Measurements from ENCODE around the gene ALOX15.
"Not testable (repeated sequence)": the region's sequence is repeated elsewhere in the genome, so short reads cannot be mapped to it uniquely, and the experiment has no call there.

The ALOX15 gene

GRCh38 chr17:4596636-4597380 is 44.7 kb downstream of the ALOX15 start:
- WGBS, 2 experiments: 93 to 95% methylated on average over 36 of the region's 36 CpGs
- Histone ChIP-seq H3K4me1 (ENCODE audit: control insufficient read depth, insufficient read depth, low read length) (peaks cover 30% of the 10 kb centered on the region), H3K36me3 (ENCODE audit: control insufficient read depth, insufficient read depth, low read length) (no peaks in the 10 kb centered on the region), H3K9me3 (ENCODE audit: control insufficient read depth, low read length) (no peaks in the 10 kb centered on the region), H3K27me3 (ENCODE audit: control insufficient read depth, insufficient read depth, low read length, poor library complexity, severe bottlenecking) (no peaks in the 10 kb centered on the region), H3K4me3 (ENCODE audit: insufficient read depth, low read depth, low read length) (no peak overlapping the region), H3K27ac (ENCODE audit: insufficient read depth, low read depth, low read length, poor library complexity, severe bottlenecking) (no peak overlapping the region)

GRCh38 chr17:4595685-4596342 is 45.7 kb downstream of the ALOX15 start:
- H3K36me3 ChIP-seq (ENCODE audit: control insufficient read depth, insufficient read depth, low read length); H3K4me3 ChIP-seq (ENCODE audit: insufficient read depth, low read depth, low read length); H3K27me3 ChIP-seq (ENCODE audit: control insufficient read depth, insufficient read depth, low read length, poor library complexity, severe bottlenecking); H3K9me3 ChIP-seq (ENCODE audit: control insufficient read depth, low read length); H3K27ac ChIP-seq (ENCODE audit: insufficient read depth, low read depth, low read length, poor library complexity, severe bottlenecking): not testable (repeated sequence)
- WGBS, 2 experiments: 95 to 97% methylated on average over 23 of the region's 23 CpGs
- peaks cover 27% of the 10 kb centered on the region for H3K4me1 ChIP-seq (ENCODE audit: control insufficient read depth, insufficient read depth, low read length)

GRCh38 chr17:4594931-4595684 is 46.4 kb downstream of the ALOX15 start:
- Histone ChIP-seq H3K36me3 (ENCODE audit: control insufficient read depth, insufficient read depth, low read length) (no peaks in the 10 kb centered on the region), H3K4me1 (ENCODE audit: control insufficient read depth, insufficient read depth, low read length) (peaks cover 20% of the 10 kb centered on the region), H3K9me3 (ENCODE audit: control insufficient read depth, low read length) (no peaks in the 10 kb centered on the region), H3K27me3 (ENCODE audit: control insufficient read depth, insufficient read depth, low read length, poor library complexity, severe bottlenecking) (no peaks in the 10 kb centered on the region), H3K4me3 (ENCODE audit: insufficient read depth, low read depth, low read length) (no peak overlapping the region), H3K27ac (ENCODE audit: insufficient read depth, low read depth, low read length, poor library complexity, severe bottlenecking) (no peak overlapping the region)
- WGBS, 2 experiments: 56 to 61% methylated on average over 29 of the region's 29 CpGs

GRCh38 chr17:4594406-4594805 is 47.1 kb downstream of the ALOX15 start:
- peaks cover 13% of the 10 kb centered on the region for H3K4me1 ChIP-seq (ENCODE audit: control insufficient read depth, insufficient read depth, low read length)
- no peak overlapping the region for H3K4me3 ChIP-seq (ENCODE audit: insufficient read depth, low read depth, low read length)
- 87 to 89% methylated on average over 7 of the region's 7 CpGs for WGBS, 2 experiments
- H3K27ac ChIP-seq (ENCODE audit: insufficient read depth, low read depth, low read length, poor library complexity, severe bottlenecking): no peak overlapping the region
- no peaks in the 10 kb centered on the region for H3K36me3 ChIP-seq (ENCODE audit: control insufficient read depth, insufficient read depth, low read length)
- no peaks in the 10 kb centered on the region for H3K27me3 ChIP-seq (ENCODE audit: control insufficient read depth, insufficient read depth, low read length, poor library complexity, severe bottlenecking)
- no peaks in the 10 kb centered on the region for H3K9me3 ChIP-seq (ENCODE audit: control insufficient read depth, low read length)

- Histone ChIP-seq H3K4me3 (ENCODE audit: insufficient read depth, low read depth, low read length) (no peak overlapping the region), H3K36me3 (ENCODE audit: control insufficient read depth, insufficient read depth, low read length) (no peaks in the 10 kb centered on the region), H3K9me3 (ENCODE audit: control insufficient read depth, low read length) (no peaks in the 10 kb centered on the region), H3K27ac (ENCODE audit: insufficient read depth, low read depth, low read length, poor library complexity, severe bottlenecking) (no peak overlapping the region), H3K27me3 (ENCODE audit: control insufficient read depth, insufficient read depth, low read length, poor library complexity, severe bottlenecking) (no peaks in the 10 kb centered on the region), H3K4me1 (ENCODE audit: control insufficient read depth, insufficient read depth, low read length) (peaks cover 5% of the 10 kb centered on the region)
- WGBS, 2 experiments: 84 to 85% methylated on average over 14 of the region's 14 CpGs
These were observed 48.5 kb downstream of the ALOX15 start for GRCh38 chr17:4593021-4593421.

GRCh38 chr17:4592240-4593005 is 49.1 kb downstream of the ALOX15 start:
- 94% methylated on average over 11 of the region's 11 CpGs for WGBS, 2 experiments
- Histone ChIP-seq H3K27ac (ENCODE audit: insufficient read depth, low read depth, low read length, poor library complexity, severe bottlenecking) (no peak overlapping the region), H3K4me3 (ENCODE audit: insufficient read depth, low read depth, low read length) (no peak overlapping the region), H3K27me3 (ENCODE audit: control insufficient read depth, insufficient read depth, low read length, poor library complexity, severe bottlenecking) (no peaks in the 10 kb centered on the region), H3K9me3 (ENCODE audit: control insufficient read depth, low read length) (no peaks in the 10 kb centered on the region), H3K4me1 (ENCODE audit: control insufficient read depth, insufficient read depth, low read length) (no peaks in the 10 kb centered on the region), H3K36me3 (ENCODE audit: control insufficient read depth, insufficient read depth, low read length) (no peaks in the 10 kb centered on the region)

DNA sequence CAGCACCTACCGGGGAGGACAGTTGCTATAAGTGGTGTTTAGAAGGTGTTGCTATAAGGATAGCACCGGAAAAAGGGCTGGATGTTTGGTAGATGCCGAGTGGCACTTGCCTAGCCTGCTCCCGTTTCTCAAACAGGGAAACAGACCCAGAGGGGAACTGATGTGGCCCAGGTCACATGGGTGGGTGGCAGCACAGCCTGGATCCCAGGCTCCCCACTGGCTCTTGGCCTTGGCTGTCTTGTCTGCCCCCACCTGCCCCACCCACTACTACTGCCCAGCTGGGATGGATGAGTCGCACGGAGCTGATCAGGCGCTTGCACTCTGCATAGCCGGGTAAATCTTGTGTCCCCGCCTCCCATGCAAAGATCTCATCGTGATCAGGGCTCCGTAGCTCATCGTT is 49.9 kb downstream of the ALOX15 start:
- peaks cover 1% of the 10 kb centered on the region for H3K27me3 ChIP-seq (ENCODE audit: control insufficient read depth, insufficient read depth, low read length, poor library complexity, severe bottlenecking)
- H3K27ac ChIP-seq (ENCODE audit: insufficient read depth, low read depth, low read length, poor library complexity, severe bottlenecking): no peak overlapping the region
- WGBS, 2 experiments: 76 to 82% methylated on average over 12 of the region's 12 CpGs
- no peaks in the 10 kb centered on the region for H3K4me1 ChIP-seq (ENCODE audit: control insufficient read depth, insufficient read depth, low read length)
- no peaks in the 10 kb centered on the region for H3K36me3 ChIP-seq (ENCODE audit: control insufficient read depth, insufficient read depth, low read length)
- no peak overlapping the region for H3K4me3 ChIP-seq (ENCODE audit: insufficient read depth, low read depth, low read length)
- H3K9me3 ChIP-seq (ENCODE audit: control insufficient read depth, low read length): no peaks in the 10 kb centered on the region

DNA sequence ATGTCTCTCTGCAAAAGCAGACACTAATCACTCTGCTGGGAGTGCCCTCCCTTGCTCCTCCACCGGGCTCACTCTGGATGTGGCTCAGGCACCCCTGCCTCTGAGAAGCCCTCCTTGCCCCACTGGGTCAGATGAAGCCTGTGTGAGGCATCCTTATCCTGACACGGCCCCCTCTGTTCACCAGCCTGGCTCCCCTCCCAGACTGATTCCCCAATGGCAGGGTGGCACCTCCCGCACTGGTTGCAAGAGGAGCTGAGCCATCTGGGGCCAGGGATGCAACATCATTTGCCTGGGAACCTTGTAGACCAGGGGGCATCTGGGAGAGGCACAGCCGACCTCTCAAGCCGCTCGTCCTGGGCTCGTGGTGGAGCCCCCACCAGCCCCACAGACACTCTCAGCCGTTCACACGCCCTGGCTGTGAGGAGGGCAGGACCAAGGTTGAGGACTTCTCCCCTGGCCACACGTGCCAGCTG is 50.5 kb downstream of the ALOX15 start:
- H3K27ac ChIP-seq (ENCODE audit: insufficient read depth, low read depth, low read length, poor library complexity, severe bottlenecking): no peak overlapping the region
- H3K4me1 ChIP-seq (ENCODE audit: control insufficient read depth, insufficient read depth, low read length): no peaks in the 10 kb centered on the region
- no peak overlapping the region for H3K4me3 ChIP-seq (ENCODE audit: insufficient read depth, low read depth, low read length)
- peaks cover 6% of the 10 kb centered on the region for H3K27me3 ChIP-seq (ENCODE audit: control insufficient read depth, insufficient read depth, low read length, poor library complexity, severe bottlenecking)
- 89 to 90% methylated on average over 10 of the region's 10 CpGs for WGBS, 2 experiments
- no peaks in the 10 kb centered on the region for H3K36me3 ChIP-seq (ENCODE audit: control insufficient read depth, insufficient read depth, low read length)
- no peaks in the 10 kb centered on the region for H3K9me3 ChIP-seq (ENCODE audit: control insufficient read depth, low read length)

GRCh38 chr17:4590042-4590441 is 51.4 kb downstream of the ALOX15 start:
- peaks cover 16% of the 10 kb centered on the region for H3K27me3 ChIP-seq (ENCODE audit: control insufficient read depth, insufficient read depth, low read length, poor library complexity, severe bottlenecking)
- WGBS, 2 experiments: 87 to 96% methylated on average over 10 to 11 of the region's 11 CpGs
- not testable (repeated sequence) for H3K36me3 ChIP-seq (ENCODE audit: control insufficient read depth, insufficient read depth, low read length); H3K27ac ChIP-seq (ENCODE audit: insufficient read depth, low read depth, low read length, poor library complexity, severe bottlenecking); H3K4me1 ChIP-seq (ENCODE audit: control insufficient read depth, insufficient read depth, low read length); H3K9me3 ChIP-seq (ENCODE audit: control insufficient read depth, low read length); H3K4me3 ChIP-seq (ENCODE audit: insufficient read depth, low read depth, low read length)

Data from ectodermal cell (in vitro differentiated cells).